Fibroblast of the aortic adventitia (primary cell): ENCODE results near the gene CDH13. TPM values are rescaled to one million over a fixed set of nuclear protein-coding genes. Genes with fewer than 3 reads are reported as not detected.

Experiments
- DNase-seq: peaks from one replicate; pipeline ENCODE4 v3.0.0-alpha.2; 2010; ENCODE audit warnings: low read depth
- H3K4me3 ChIP-seq: 2 replicates; pipeline ENCODE4 v1.5.1; 2011; ENCODE audit warnings: low read depth, mild to moderate bottlenecking, control low read depth, low read length, moderate library complexity
- total RNA-seq: library from RNA; depleted of rRNA; stranded (reverse); fragments of >200 nt; gene quantifications from 2 replicates; pipeline ENCODE4 v1.2.3, GENCODE V29; 2012; ENCODE audit warnings: low replicate concordance
- TF ChIP-seq, protein P1 (sequence below): IDR thresholded peaks from 2 replicates; pipeline ENCODE4 v1.5.1; 2011; ENCODE audit warnings: mild to moderate bottlenecking, low read length, control low read depth, inconsistent platforms; ENCODE audit not compliant: insufficient read depth

CDH13 gene
- total RNA-seq, 1 donor: 55.7 TPM

DNA sequence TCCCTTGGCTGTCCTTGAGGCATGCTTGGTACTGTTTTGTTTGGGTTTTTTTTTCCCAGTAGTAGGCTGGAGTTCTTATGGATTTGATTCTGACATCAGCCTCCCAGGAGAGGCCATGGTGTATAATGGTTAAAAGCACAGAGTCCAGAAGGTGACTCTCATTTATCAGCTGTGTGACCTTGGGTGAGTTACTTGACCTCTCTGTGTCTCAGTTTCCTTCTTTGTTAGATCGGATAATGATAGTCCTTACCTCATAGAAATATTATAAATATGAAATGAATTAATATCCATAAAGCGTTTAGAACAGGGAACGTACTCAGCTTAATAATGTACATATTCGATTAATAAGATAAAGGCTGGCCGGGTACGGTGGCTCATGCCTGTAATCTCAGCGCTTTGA, 810.3 kb downstream of the CDH13 start:
- no peak overlapping the region for H3K4me3 ChIP-seq
- TF ChIP-seq, protein P1, sequence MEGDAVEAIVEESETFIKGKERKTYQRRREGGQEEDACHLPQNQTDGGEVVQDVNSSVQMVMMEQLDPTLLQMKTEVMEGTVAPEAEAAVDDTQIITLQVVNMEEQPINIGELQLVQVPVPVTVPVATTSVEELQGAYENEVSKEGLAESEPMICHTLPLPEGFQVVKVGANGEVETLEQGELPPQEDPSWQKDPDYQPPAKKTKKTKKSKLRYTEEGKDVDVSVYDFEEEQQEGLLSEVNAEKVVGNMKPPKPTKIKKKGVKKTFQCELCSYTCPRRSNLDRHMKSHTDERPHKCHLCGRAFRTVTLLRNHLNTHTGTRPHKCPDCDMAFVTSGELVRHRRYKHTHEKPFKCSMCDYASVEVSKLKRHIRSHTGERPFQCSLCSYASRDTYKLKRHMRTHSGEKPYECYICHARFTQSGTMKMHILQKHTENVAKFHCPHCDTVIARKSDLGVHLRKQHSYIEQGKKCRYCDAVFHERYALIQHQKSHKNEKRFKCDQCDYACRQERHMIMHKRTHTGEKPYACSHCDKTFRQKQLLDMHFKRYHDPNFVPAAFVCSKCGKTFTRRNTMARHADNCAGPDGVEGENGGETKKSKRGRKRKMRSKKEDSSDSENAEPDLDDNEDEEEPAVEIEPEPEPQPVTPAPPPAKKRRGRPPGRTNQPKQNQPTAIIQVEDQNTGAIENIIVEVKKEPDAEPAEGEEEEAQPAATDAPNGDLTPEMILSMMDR: no peak
- no peak for DNase-seq

DNA sequence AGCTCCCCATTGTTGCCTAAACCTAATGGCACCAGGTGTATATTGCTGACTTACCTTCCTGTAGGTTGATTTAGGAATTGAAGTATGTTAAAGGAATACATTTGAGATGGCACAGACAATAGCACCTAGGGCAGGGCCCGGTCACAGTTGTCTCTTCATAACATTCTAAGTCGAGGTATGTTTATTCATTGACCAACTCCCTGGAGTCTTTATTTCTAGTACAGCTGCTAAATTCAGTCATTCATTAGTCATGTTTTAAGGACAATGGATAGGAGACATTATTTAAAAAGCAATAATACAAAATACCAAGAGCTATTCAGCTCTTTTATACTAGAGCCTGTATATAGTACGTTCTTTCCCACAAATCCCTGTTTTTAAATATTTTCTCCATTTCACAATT, 811.6 kb downstream of the CDH13 start:
- H3K4me3 ChIP-seq: no peak overlapping the region
- TF ChIP-seq, protein P1: no peak
- DNase-seq: no peak

DNA sequence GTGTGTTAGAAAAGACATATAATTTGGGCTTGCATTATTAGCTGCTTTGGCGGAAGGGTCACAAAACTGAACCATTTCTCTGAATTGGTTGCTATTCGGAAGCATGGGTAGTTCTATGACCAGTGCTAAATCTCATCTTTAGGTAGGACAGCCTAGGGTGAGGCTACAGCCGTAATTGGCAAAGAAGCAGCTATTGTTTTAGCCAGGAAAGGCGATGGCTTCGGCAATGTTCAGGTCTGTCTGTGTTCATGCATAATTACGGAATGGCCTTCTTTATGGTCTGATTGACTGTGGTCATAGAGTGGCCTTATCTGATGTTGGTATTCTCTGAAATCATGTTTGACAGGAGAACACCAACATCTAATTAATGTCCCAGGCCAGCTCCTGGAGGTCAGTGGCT, 812.6 kb downstream of the CDH13 start:
- DNase-seq: no peak
- TF ChIP-seq, protein P1: no peak
- H3K4me3 ChIP-seq: no peak overlapping the region

DNA sequence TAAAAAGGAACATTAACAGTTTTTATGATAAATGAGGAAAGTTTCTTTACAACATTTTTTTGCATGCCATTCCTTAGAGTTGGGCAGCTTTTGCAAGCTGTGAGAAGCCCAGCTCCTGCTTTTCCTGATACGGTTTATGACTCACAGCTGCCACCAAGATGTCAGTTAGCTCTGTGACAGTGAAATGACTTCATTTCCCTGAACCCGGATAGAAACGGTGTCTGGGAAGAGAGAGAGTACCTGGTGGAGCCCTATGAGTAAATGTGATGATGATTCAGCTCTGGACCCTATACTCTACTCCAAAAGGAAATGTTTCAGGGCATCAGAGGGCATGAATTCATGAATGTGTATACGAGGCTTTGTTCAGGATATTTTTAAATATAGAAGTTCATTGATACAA, 814.7 kb downstream of the CDH13 start:
- no peak for DNase-seq

DNA sequence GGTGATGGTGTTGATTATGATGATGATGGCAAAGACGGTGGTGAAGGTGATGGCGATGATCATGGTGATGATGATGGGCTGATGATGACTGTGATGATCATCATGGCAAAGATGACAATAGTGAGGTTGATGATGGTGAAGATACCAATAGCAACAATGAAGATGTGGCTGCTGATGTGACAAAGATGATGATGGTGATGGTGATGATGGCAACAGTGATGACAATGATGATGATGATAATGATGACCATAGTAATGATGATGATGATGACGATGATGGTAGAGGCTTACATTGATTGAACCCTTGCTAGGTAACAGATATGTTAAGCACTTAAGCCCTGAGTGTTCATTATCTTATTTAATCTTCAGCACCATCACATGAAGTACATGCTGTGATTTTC, 817.2 kb downstream of the CDH13 start:
- no peak overlapping the region for H3K4me3 ChIP-seq
- TF ChIP-seq, protein P1: no peak
- DNase-seq: no peak

More for the DNA sequence above, 814.7 kb downstream of the CDH13 start:
- no peak overlapping the region for H3K4me3 ChIP-seq
- TF ChIP-seq, protein P1: no peak

DNA sequence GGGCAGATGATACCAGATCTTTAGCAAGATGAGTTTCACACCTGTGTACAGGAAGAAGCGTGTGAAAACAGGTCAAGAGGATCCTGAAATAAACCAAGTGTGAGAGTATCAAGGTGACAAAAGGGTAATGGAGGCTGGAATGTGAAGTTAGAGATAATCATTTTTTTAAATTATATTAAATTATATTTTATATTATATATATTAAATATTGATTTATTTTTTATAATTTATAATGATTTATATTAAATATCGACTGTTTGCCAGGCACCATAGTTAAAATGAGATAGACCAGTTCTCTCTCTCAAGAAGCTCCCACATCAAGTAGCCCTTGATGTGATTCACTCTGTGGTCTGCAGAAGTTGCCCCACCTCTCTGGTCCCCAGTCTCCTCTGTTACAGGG, 820.8 kb downstream of the CDH13 start:
- TF ChIP-seq, protein P1: no peak
- no peak for DNase-seq
- H3K4me3 ChIP-seq: no peak overlapping the region

DNA sequence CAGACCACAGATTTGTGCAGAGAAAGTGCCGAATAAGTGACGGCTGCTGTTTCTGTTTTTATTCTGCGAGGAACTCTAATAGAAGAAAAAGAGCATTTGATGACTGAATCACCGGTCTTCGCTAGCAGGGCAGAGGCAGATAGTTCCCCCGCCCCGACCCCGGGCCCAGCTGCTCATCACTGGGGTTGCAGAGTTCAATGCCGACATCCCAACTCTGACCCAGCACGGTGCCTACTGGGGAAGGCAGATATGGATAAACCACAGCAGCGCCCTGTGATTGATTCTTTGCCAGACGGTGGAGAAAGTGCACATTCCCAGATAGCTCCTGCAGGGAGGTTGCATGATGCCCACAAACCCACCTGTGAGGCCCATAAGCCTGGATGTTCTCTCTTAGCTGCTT, 823.1 kb downstream of the CDH13 start:
- TF ChIP-seq, protein P1: no peak
- DNase-seq: no peak
- H3K4me3 ChIP-seq: no peak overlapping the region
